Ishikawa (cell line): ENCODE data around the gene AP1AR.

Source experiments
- CEBPB ChIP-seq: IDR thresholded peaks from 2 replicates; pipeline ENCODE4 v1.6.1; 2012
- CREB1 ChIP-seq: IDR thresholded peaks from 2 replicates; pipeline ENCODE4 v1.6.1; 2012; ENCODE audit warnings: low read depth
- EGR1 ChIP-seq: IDR thresholded peaks from 2 replicates; pipeline ENCODE4 v1.6.1; 2012
- EP300 ChIP-seq: IDR thresholded peaks from 2 replicates; pipeline ENCODE4 v1.6.1; 2012; ENCODE audit warnings: borderline replicate concordance
- FOXM1 ChIP-seq: IDR thresholded peaks from 2 replicates; pipeline ENCODE4 v1.6.1; 2012; ENCODE audit warnings: low read depth, borderline replicate concordance
- NFIC ChIP-seq: IDR thresholded peaks from 2 replicates; pipeline ENCODE4 v1.6.1; 2012
- RAD21 ChIP-seq: IDR thresholded peaks from 2 replicates; pipeline ENCODE4 v1.6.1; 2012; ENCODE audit warnings: low read depth
- TAF1 ChIP-seq: IDR thresholded peaks from 2 replicates; pipeline ENCODE4 v1.6.1; 2012; ENCODE audit warnings: low read depth, mild to moderate bottlenecking
- TCF12 ChIP-seq: IDR thresholded peaks from 2 replicates; pipeline ENCODE4 v1.6.1; 2012; ENCODE audit warnings: low read depth
- TEAD4 ChIP-seq: IDR thresholded peaks from 2 replicates; pipeline ENCODE4 v1.6.1; 2012
- YY1 ChIP-seq: IDR thresholded peaks from 2 replicates; pipeline ENCODE4 v1.6.1; 2012; ENCODE audit warnings: low read depth
- ZBTB7A ChIP-seq: IDR thresholded peaks from 2 replicates; pipeline ENCODE4 v1.6.1; 2012; ENCODE audit warnings: low read depth
- TF ChIP-seq, protein P1 (sequence below): IDR thresholded peaks from 2 replicates; pipeline ENCODE4 v1.6.1; 2012
- TF ChIP-seq, protein P2 (sequence below): IDR thresholded peaks from 2 replicates; pipeline ENCODE4 v1.6.1; 2012
- TF ChIP-seq, protein P3 (sequence below): IDR thresholded peaks from 2 replicates; pipeline ENCODE4 v1.6.1; 2012; ENCODE audit warnings: low read depth, mild to moderate bottlenecking

The AP1AR gene

DNA sequence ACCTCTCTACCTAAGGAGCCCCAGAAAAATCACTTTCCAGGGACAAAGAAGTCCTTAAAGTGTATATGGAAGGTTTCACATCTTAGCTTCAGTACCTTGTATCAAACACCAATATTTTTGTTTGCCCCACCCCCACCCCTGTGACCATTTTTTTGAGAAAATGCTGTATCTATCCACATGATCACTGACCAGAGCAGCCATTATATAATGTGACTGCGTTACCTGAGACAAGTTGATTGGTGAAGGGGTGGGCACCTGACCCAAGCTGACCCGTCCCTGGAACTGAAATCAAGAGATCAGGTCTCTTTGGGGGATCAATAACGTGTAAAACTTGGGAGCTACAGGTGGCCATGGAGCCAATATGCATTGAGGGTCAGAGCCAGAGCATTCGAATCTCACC is 43.4 kb downstream of the AP1AR start:
- TF ChIP-seq ZBTB7A: no peak
- TF ChIP-seq, protein P1, sequence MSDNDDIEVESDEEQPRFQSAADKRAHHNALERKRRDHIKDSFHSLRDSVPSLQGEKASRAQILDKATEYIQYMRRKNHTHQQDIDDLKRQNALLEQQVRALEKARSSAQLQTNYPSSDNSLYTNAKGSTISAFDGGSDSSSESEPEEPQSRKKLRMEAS: no peak
- TF ChIP-seq, protein P2, sequence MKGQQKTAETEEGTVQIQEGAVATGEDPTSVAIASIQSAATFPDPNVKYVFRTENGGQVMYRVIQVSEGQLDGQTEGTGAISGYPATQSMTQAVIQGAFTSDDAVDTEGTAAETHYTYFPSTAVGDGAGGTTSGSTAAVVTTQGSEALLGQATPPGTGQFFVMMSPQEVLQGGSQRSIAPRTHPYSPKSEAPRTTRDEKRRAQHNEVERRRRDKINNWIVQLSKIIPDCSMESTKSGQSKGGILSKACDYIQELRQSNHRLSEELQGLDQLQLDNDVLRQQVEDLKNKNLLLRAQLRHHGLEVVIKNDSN: no peak
- no peak for TF ChIP-seq EGR1
- TF ChIP-seq NFIC: no peak
- TF ChIP-seq CREB1: no peak
- no peak for TF ChIP-seq CEBPB
- TF ChIP-seq YY1: no peak
- no peak for TF ChIP-seq TAF1
- no peak for TF ChIP-seq FOXM1
- no peak for TF ChIP-seq RAD21
- TF ChIP-seq, protein P3, sequence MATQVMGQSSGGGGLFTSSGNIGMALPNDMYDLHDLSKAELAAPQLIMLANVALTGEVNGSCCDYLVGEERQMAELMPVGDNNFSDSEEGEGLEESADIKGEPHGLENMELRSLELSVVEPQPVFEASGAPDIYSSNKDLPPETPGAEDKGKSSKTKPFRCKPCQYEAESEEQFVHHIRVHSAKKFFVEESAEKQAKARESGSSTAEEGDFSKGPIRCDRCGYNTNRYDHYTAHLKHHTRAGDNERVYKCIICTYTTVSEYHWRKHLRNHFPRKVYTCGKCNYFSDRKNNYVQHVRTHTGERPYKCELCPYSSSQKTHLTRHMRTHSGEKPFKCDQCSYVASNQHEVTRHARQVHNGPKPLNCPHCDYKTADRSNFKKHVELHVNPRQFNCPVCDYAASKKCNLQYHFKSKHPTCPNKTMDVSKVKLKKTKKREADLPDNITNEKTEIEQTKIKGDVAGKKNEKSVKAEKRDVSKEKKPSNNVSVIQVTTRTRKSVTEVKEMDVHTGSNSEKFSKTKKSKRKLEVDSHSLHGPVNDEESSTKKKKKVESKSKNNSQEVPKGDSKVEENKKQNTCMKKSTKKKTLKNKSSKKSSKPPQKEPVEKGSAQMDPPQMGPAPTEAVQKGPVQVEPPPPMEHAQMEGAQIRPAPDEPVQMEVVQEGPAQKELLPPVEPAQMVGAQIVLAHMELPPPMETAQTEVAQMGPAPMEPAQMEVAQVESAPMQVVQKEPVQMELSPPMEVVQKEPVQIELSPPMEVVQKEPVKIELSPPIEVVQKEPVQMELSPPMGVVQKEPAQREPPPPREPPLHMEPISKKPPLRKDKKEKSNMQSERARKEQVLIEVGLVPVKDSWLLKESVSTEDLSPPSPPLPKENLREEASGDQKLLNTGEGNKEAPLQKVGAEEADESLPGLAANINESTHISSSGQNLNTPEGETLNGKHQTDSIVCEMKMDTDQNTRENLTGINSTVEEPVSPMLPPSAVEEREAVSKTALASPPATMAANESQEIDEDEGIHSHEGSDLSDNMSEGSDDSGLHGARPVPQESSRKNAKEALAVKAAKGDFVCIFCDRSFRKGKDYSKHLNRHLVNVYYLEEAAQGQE: no peak
- no peak for TF ChIP-seq TEAD4
- TF ChIP-seq EP300: no peak
- TF ChIP-seq TCF12: no peak

DNA sequence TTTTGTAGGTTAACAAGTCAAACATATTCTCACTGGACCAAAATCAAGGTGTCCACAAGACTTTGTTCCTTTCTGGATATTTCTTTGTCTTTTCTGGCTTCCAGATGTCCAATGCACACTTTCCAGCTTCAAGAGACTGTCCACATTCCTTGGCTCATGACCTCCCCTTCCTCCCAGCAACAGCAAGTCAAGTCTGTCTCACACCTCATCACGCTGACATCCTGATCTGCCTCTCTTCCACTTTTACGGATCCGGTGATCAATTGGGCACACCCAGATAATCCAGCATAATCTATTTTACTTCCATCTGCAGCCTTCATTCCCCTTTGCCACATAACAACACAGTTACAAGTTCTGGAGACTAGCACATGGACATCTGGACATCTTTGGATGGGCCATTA is 44.5 kb downstream of the AP1AR start:
- TF ChIP-seq TAF1 (no peak), FOXM1 (no peak), CREB1 (no peak), TCF12 (no peak), CEBPB (no peak), YY1 (no peak), EP300 (no peak)
- TF ChIP-seq, protein P1: no peak
- TF ChIP-seq, protein P3: no peak
- TF ChIP-seq, protein P2: no peak

DNA sequence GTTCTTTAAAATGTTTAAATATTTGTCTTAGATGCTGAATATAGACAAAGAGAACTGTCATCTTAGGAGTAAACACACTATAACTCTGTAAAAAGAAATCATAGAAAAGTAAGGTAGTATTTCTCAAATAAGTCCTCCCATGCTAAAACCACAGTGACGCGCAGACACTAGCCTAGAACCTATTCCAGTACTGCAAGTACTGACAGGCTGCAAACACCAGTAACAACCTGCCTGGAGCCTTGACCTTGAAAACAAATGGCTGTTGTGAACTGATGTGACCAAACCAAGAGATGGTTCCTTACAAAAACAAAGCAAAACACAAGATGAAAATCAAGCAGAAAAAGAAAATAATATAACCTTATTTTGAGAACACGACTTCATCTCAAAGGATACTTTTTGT is 45.6 kb downstream of the AP1AR start:
- no peak for TF ChIP-seq NFIC
- TF ChIP-seq, protein P3: no peak
- TF ChIP-seq, protein P1: no peak
- no peak for TF ChIP-seq CREB1
- no peak for TF ChIP-seq TCF12
- TF ChIP-seq CEBPB: no peak

DNA sequence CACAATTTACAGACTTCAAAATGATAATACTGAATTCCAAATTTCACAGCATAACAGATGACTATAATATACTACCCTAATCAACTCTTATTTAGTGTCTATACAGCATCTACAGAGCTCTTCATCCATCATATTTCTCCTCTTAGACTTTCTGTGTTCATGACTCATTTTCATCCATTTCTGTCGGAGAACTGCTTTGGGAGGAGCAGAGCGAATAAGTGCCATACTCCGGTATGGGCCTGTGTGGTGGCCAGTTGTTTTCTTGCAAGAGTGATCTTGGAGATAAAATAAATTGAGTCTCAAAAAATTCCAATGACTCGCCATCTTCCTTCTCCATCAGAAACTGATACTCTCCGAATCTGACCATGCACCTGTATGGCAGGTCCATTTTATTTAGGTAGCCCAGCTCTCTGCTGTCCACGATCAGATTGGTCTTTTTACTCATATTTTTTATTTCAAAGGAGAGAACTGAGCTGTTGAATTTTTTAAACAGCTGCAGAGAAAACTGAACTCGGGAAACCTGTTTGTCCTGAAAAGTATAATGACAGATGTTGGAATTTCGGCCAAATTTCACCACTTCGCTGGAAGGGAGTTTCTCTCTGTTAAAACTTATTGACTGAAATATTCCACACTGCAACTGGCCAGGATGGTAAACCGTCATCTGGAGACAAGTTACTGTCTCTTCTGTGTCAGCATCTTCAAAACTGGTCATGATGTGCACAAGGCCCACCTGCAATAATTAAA is 46.3 kb downstream of the AP1AR start:
- TF ChIP-seq FOXM1 (no peak), EGR1 (no peak), NFIC (no peak), TCF12 (no peak), CREB1 (no peak), CEBPB (no peak), YY1 (no peak), TEAD4 (no peak), RAD21 (no peak), EP300 (no peak), ZBTB7A (no peak), TAF1 (no peak)
- TF ChIP-seq, protein P1: no peak
- TF ChIP-seq, protein P3: no peak
- TF ChIP-seq, protein P2: no peak
